HepG2 (cell line): ENCODE data around the gene NFASC. TPM values are rescaled to one million over a fixed set of nuclear protein-coding genes. Genes with fewer than 3 reads are reported as not detected.

Experiments used
- ATAC-seq: fragments of 200-7000 bp; cut with Tn5 transposase; 3 replicates; pipeline ENCODE4 v1.9.1; 2020; ENCODE audit warnings: mild to moderate bottlenecking, moderate library complexity
- BruUV-seq: library from RNA; stranded (reverse); fragments of 400-500 nt; replicated peaks from 2 replicates; lab custom pipeline; 2021; lab: Mats Ljungman, UMichigan
- CTCF ChIA-PET: fragments of 300-600 bp; formaldehyde crosslinking; extraction: SDS; loops from one replicate; lab custom pipeline; 2021; ENCODE audit warnings: low total read pairs, inconsistent platforms, low intra/inter-chr PET ratio; lab: Yijun Ruan, JAX
- POLR2A ChIA-PET: fragments of 350-600 bp; sonication (Branson Sonifier 250); formaldehyde crosslinking; loops from one replicate; lab custom pipeline; 2020; ENCODE audit warnings: antibody characterized with exemption, inconsistent platforms; lab: Yijun Ruan, JAX
- DNase-seq: peaks from one replicate; pipeline ENCODE4 v3.0.0-alpha.2; 2015; ENCODE audit warnings: low spot score
- FAIRE-seq: peaks from 3 replicates; lab custom pipeline; 2011; peaks lifted over from hg19 to GRCh38; lab: Jason Lieb, UNC
- H2AFZ ChIP-seq: one replicate; pipeline ENCODE4 v1.6.1; 2011; ENCODE audit warnings: low read length, inconsistent platforms
- H3K27ac ChIP-seq: fragments of 300-600 bp; 3 replicates; pipeline ENCODE4 v1.8.0; 2011; ENCODE audit warnings: mixed run types, mild to moderate bottlenecking, mixed read lengths, low read length, inconsistent platforms; ENCODE audit not compliant: insufficient read depth; ENCODE audit errors: extremely low read length
- H3K27me3 ChIP-seq, 2 experiments: fragments of 200-600 bp in 1 of 2; 2 replicates in 1 of 2; 3 replicates in 1 of 2; pipeline versions ENCODE4 v1.6.0 to v1.8.0; 2011; ENCODE audit warnings: low read length in 2 of 2, mild to moderate bottlenecking in 2 of 2, moderate library complexity in 2 of 2, inconsistent platforms in 1 of 2; ENCODE audit not compliant: insufficient read depth in 2 of 2, control insufficient read depth in 1 of 2
- H3K36me3 ChIP-seq, 2 experiments: fragments of 200-600 bp in 1 of 2; replicated peaks in 1 of 2; 2 replicates in 1 of 2; 3 replicates in 1 of 2; pipeline versions ENCODE4 v1.5.1 to v1.8.0; 2011; ENCODE audit warnings: low read length in 2 of 2, inconsistent platforms in 1 of 2; ENCODE audit not compliant: insufficient read depth in 2 of 2, control insufficient read depth in 1 of 2
- H3K4me1 ChIP-seq: 2 replicates; pipeline ENCODE4 v1.5.1; 2012; ENCODE audit warnings: low read length, inconsistent platforms; ENCODE audit not compliant: insufficient read depth
- H3K4me2 ChIP-seq: 2 replicates; pipeline ENCODE4 v1.6.0; 2011; ENCODE audit warnings: low read depth, low read length, inconsistent platforms
- H3K4me3 ChIP-seq, 3 experiments: fragments of 200-600 bp in 1 of 3; sonication (generic), shearing (Covaris generic) in 1 of 3; replicated peaks in 1 of 3; 2 replicates each; pipeline ENCODE4 v1.5.1; 2011 to 2016; ENCODE audit warnings: low read length in 3 of 3, inconsistent platforms in 2 of 3, low read depth in 2 of 3, mild to moderate bottlenecking in 2 of 3, control low read depth in 1 of 3, mixed read lengths in 1 of 3; ENCODE audit not compliant: insufficient read depth in 1 of 3
- H3K79me2 ChIP-seq: one replicate; pipeline ENCODE4 v1.6.1; 2011; ENCODE audit warnings: low read length, inconsistent platforms; ENCODE audit not compliant: insufficient read depth
- H3K9ac ChIP-seq: 2 replicates; pipeline ENCODE4 v1.6.0; 2011; ENCODE audit warnings: mild to moderate bottlenecking, low read depth, low read length, inconsistent platforms; ENCODE audit not compliant: insufficient read depth
- H3K9me3 ChIP-seq: 2 replicates; pipeline ENCODE4 v1.5.1; 2012; ENCODE audit warnings: mild to moderate bottlenecking, low read length
- H4K20me1 ChIP-seq: 2 replicates; pipeline ENCODE4 v1.6.0; 2011; ENCODE audit warnings: inconsistent platforms, mild to moderate bottlenecking, low read length, moderate library complexity; ENCODE audit not compliant: insufficient read depth
- CEBPB ChIP-seq: IDR thresholded peaks from 2 replicates; pipeline ENCODE4 v1.6.1; 2011; ENCODE audit warnings: low read depth, low read length, improper control_type of control experiment, borderline replicate concordance
- HOMEZ ChIP-seq: IDR thresholded peaks from 2 replicates; pipeline ENCODE4 v1.6.1; 2016; ENCODE audit warnings: low read depth
- IKZF4 ChIP-seq: sonication (generic); formaldehyde crosslinking; IDR thresholded peaks from 2 replicates; pipeline ENCODE4 v1.5.1; 2020; ENCODE audit warnings: borderline replicate concordance, mild to moderate bottlenecking, low read depth, missing genetic modification reagents; ENCODE audit errors: not compliant biosample characterization
- KAT2B ChIP-seq: fragments of 150-350 bp; IDR thresholded peaks from 2 replicates; pipeline ENCODE4 v1.6.1; 2014; ENCODE audit warnings: low read depth, low read length, borderline replicate concordance
- KDM4B ChIP-seq: sonication (generic); formaldehyde crosslinking; IDR thresholded peaks from 2 replicates; pipeline ENCODE4 v1.4.0; 2020; ENCODE audit warnings: missing genetic modification reagents
- MIXL1 ChIP-seq: IDR thresholded peaks from 2 replicates; pipeline ENCODE4 v1.6.1; 2016
- PBX3 ChIP-seq: sonication (generic); formaldehyde crosslinking; IDR thresholded peaks from 2 replicates; pipeline ENCODE4 v1.8.1; 2023; ENCODE audit warnings: missing genetic modification reagents, inconsistent platforms, borderline replicate concordance
- POGZ ChIP-seq: sonication (generic); formaldehyde crosslinking; IDR thresholded peaks from 2 replicates; pipeline ENCODE4 v1.4.0; 2020; ENCODE audit warnings: mild to moderate bottlenecking, missing genetic modification reagents
- POLR2AphosphoS5 ChIP-seq: IDR thresholded peaks from 2 replicates; pipeline ENCODE4 v1.6.1; 2012; ENCODE audit warnings: low read depth, low read length
- PRDM15 ChIP-seq: sonication (generic); formaldehyde crosslinking; IDR thresholded peaks from 2 replicates; pipeline ENCODE4 v1.4.0; 2020; ENCODE audit warnings: missing genetic modification reagents
- RBAK ChIP-seq: sonication (generic); formaldehyde crosslinking; IDR thresholded peaks from 2 replicates; pipeline ENCODE4 v1.5.1; 2020; ENCODE audit warnings: mild to moderate bottlenecking, missing genetic modification reagents
- RXRB ChIP-seq: IDR thresholded peaks from 2 replicates; pipeline ENCODE4 v1.6.1; 2016; ENCODE audit warnings: borderline replicate concordance, missing genetic modification reagents, missing compliant biosample characterization
- SAFB2 ChIP-seq: sonication (generic); formaldehyde crosslinking; IDR thresholded peaks from 2 replicates; pipeline ENCODE4 v1.5.1; 2020; ENCODE audit warnings: missing genetic modification reagents, low read depth, mild to moderate bottlenecking, borderline replicate concordance
- SNRNP70 ChIP-seq: fragments of 200-400 bp; formaldehyde crosslinking; IDR thresholded peaks from 2 replicates; pipeline ENCODE4 v1.6.1; 2017; ENCODE audit warnings: mild to moderate bottlenecking, low read depth, low read length, moderate library complexity
- SP2 ChIP-seq: sonication (generic); formaldehyde crosslinking; IDR thresholded peaks from 2 replicates; pipeline ENCODE4 v1.5.1; 2020; ENCODE audit warnings: mild to moderate bottlenecking, missing genetic modification reagents
- ZFP41 ChIP-seq: sonication (generic); formaldehyde crosslinking; IDR thresholded peaks from 2 replicates; pipeline ENCODE4 v1.4.0; 2020; ENCODE audit warnings: mild to moderate bottlenecking, missing genetic modification reagents, borderline replicate concordance
- ZFX ChIP-seq: sonication (generic); formaldehyde crosslinking; IDR thresholded peaks from 2 replicates; pipeline ENCODE4 v1.4.0; 2020; ENCODE audit warnings: mild to moderate bottlenecking, low read depth, missing genetic modification reagents, moderate library complexity
- ZNF230 ChIP-seq: sonication (generic); formaldehyde crosslinking; IDR thresholded peaks from 2 replicates; pipeline ENCODE4 v1.4.0; 2020; ENCODE audit warnings: mild to moderate bottlenecking, missing genetic modification reagents
- ZNF772 ChIP-seq: sonication (generic); formaldehyde crosslinking; IDR thresholded peaks from 2 replicates; pipeline ENCODE4 v1.5.0; 2020; ENCODE audit warnings: mild to moderate bottlenecking, missing genetic modification reagents
- ZNF841 ChIP-seq: sonication (generic); formaldehyde crosslinking; IDR thresholded peaks from 2 replicates; pipeline ENCODE4 v1.8.1; 2023; ENCODE audit warnings: missing genetic modification reagents, borderline replicate concordance
- in situ Hi-C: cut with HindIII; loops from 2 replicates; pipeline ENCODE4 v1.10.0; 2017; ENCODE audit warnings: low pct_unique_long_range_greater_than_20kb; ENCODE audit not compliant: extremely low pct_ligation_motif_present
- intact Hi-C: fragments of 100-400 bp; cut with micrococcal nuclease; formaldehyde crosslinking; loops from one replicate; pipeline ENCODE4 v1.10.0; 2022; ENCODE audit not compliant: unreplicated experiment
- polyA plus RNA-seq, 8 experiments: library from polyadenylated mRNA; depleted of rRNA in 3 of 8; stranded (reverse) in 7 of 8; unstranded in 1 of 8; fragments of >200 nt; fragmentation: Illumina TruSeq in 4 of 8; extraction: Trizol in 4 of 8; gene quantifications; 2 replicates each; pipeline versions ENCODE4 v1.2.1 to v1.2.3, GENCODE V29; 2011 to 2016; ENCODE audit warnings: low read depth in 4 of 8, missing spikeins in 1 of 8, mixed read lengths in 1 of 8; ENCODE audit not compliant: insufficient read depth in 1 of 8
- total RNA-seq, 5 experiments: library from RNA; depleted of rRNA; stranded (reverse); fragments of >200 nt; fragmentation: Illumina TruSeq; extraction: Trizol; gene quantifications; 2 replicates each; pipeline ENCODE4 v1.2.3, GENCODE V29; 2016; ENCODE audit warnings: low read depth in 1 of 5

Gene NFASC
- total and polyA plus RNA-seq, 2 of the 13 experiments (the other 11 are each of a cell fraction or from before 2014, with no cell fraction given): not detected

- no peak for TF ChIP-seq ZNF772 (CRISPR knock-in tag)
- no peak for TF ChIP-seq RXRB (CRISPR knock-in tag)
- no peak for TF ChIP-seq ZNF230 (CRISPR knock-in tag)
- no peak for TF ChIP-seq KAT2B
- TF ChIP-seq SAFB2 (CRISPR knock-in tag): no peak
- TF ChIP-seq HOMEZ (CRISPR knock-in tag): no peak
- TF ChIP-seq POGZ (CRISPR knock-in tag): no peak
- TF ChIP-seq PBX3 (CRISPR knock-in tag): no peak
Observed at GRCh38 chr1:204891860-204892259, 21.2 kb downstream of the NFASC start (continued).

GRCh38 chr1:204894031-204894430 is 23.4 kb downstream of the NFASC start:
- Histone ChIP-seq H3K79me2 (no peaks in the 10 kb centered on the region), H3K4me3 (no peak overlapping the region), H3K9me3 (no peaks in the 10 kb centered on the region), H3K27me3 (peaks cover 0 to 18% of the 10 kb centered on the region in 2 experiments; a peak in 3 of 5 replicates), H4K20me1 (no peaks in the 10 kb centered on the region), H3K36me3 (no peaks in the 10 kb centered on the region), H3K4me2 (no peak overlapping the region), H2AFZ (no peak overlapping the region), H3K4me1 (no peaks in the 10 kb centered on the region), H3K9ac (no peak overlapping the region), H3K27ac (no peak overlapping the region)
- ATAC-seq (no peak), DNase-seq (no peak), FAIRE-seq (no peak)
- POLR2A ChIA-PET: no interaction called here
- BruUV-seq: no TSS peak
- in situ Hi-C loops: no loop called here
- CTCF ChIA-PET: no interaction called here
- intact Hi-C loops: no loop called here
- TF ChIP-seq ZFP41 (CRISPR knock-in tag): no peak
- TF ChIP-seq RBAK (CRISPR knock-in tag): no peak
- no peak for TF ChIP-seq ZNF841 (CRISPR knock-in tag)
- TF ChIP-seq ZFX (CRISPR knock-in tag): no peak
- TF ChIP-seq POLR2AphosphoS5: no peak
- TF ChIP-seq IKZF4: no peak
- no peak for TF ChIP-seq SNRNP70
- TF ChIP-seq PRDM15 (CRISPR knock-in tag): no peak
- TF ChIP-seq KDM4B (CRISPR knock-in tag): no peak
- TF ChIP-seq CEBPB: no peak
- TF ChIP-seq SP2 (CRISPR knock-in tag): no peak
- TF ChIP-seq MIXL1: no peak
